ENCODE results near the gene RBM15. TPM values are rescaled to one million over a fixed set of nuclear protein-coding genes. Genes with fewer than 3 reads are reported as not detected.

RBM15 gene
- total and polyA plus RNA-seq, 2 experiments from 2014 or later = 20.8 to 84.0 TPM

DNA sequence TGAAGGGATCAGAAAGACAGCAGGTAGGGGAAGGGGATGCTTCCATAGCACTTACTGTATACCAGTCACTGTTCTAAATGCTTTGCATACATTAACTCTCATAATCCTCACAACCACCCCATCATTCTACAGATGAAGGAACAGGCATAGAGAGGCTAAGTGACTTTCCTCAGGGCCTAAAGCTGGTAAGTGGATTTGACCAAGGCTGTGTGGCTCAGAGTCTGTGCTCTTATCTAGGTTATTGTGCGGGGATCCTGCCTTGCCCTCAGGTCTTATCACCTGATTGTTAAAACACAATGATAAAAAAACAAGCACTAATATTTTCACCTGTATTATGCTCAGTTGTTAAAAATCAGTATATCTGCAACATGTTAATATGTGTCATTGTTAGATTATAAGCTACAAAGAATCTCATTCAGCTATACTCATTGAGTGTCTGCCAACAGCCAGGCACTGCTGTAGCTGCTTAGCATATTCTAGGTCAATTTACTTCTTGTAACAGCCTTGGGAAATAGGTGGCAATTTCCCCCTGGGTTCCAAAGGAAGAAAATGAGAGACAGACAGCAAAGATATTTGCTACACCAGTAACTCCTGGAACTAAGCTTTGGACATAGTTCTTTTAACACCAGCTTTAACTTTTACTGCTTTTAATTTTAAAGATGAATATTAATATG is 38.6 kb upstream of the RBM15 start:
- no peak overlapping the region for H2AFZ ChIP-seq
- H3K4me2 ChIP-seq = no peak overlapping the region

More for the DNA sequence above, 38.6 kb upstream of the RBM15 start:
- Histone ChIP-seq H3K36me3 (ENCODE audit: insufficient read depth) (no peaks in the 10 kb centered on the region), H3K4me1 (ENCODE audit: insufficient read depth) (no peaks in the 10 kb centered on the region), H4K20me1 (replicated peaks; ENCODE audit: insufficient read depth) (no peaks in the 10 kb centered on the region), H3K4me3 (no peak overlapping the region), H3K27me3 (ENCODE audit: insufficient read depth) (no peaks in the 10 kb centered on the region), H3F3A (replicated peaks; ENCODE audit: low read depth) (no peaks in the 10 kb centered on the region), H3K79me2 (replicated peaks; ENCODE audit: insufficient read depth) (no peaks in the 10 kb centered on the region), H3K27ac (ENCODE audit: low read depth) (no peak overlapping the region), H3K9me2 (ENCODE audit: insufficient read depth) (peaks cover 6% of the 10 kb centered on the region; the same call in 1 of the 2 replicates)
- TF ChIP-seq JUNB (IDR thresholded peaks at IDR 0.05; ENCODE audit: unreplicated experiment) (no peak), EZH2phosphoT487 (IDR thresholded peaks at IDR 0.05; ENCODE audit: unreplicated experiment) (no peak), CREB1 (CRISPR knock-in tag; IDR thresholded peaks at IDR 0.05; ENCODE audit: low read depth) (no peak), NANOG (IDR thresholded peaks at IDR 0.05; ENCODE audit: borderline replicate concordance) (no peak), EZH2 (IDR thresholded peaks at IDR 0.05; ENCODE audit: low read depth, unreplicated experiment) (no peak), POLR2AphosphoS5 (IDR thresholded peaks at IDR 0.05; ENCODE audit: low read depth) (no peak), ZNF331 (CRISPR knock-in tag; IDR thresholded peaks at IDR 0.05; ENCODE audit: low read depth) (no peak), ZNF114 (CRISPR knock-in tag; IDR thresholded peaks at IDR 0.05) (no peak), STAT1 (IDR thresholded peaks at IDR 0.05; ENCODE audit: unreplicated experiment) (no peak)
- TF ChIP-seq, protein P1, sequence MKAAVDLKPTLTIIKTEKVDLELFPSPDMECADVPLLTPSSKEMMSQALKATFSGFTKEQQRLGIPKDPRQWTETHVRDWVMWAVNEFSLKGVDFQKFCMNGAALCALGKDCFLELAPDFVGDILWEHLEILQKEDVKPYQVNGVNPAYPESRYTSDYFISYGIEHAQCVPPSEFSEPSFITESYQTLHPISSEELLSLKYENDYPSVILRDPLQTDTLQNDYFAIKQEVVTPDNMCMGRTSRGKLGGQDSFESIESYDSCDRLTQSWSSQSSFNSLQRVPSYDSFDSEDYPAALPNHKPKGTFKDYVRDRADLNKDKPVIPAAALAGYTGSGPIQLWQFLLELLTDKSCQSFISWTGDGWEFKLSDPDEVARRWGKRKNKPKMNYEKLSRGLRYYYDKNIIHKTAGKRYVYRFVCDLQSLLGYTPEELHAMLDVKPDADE (IDR thresholded peaks at IDR 0.05) = no peak
- TF ChIP-seq, protein P2, sequence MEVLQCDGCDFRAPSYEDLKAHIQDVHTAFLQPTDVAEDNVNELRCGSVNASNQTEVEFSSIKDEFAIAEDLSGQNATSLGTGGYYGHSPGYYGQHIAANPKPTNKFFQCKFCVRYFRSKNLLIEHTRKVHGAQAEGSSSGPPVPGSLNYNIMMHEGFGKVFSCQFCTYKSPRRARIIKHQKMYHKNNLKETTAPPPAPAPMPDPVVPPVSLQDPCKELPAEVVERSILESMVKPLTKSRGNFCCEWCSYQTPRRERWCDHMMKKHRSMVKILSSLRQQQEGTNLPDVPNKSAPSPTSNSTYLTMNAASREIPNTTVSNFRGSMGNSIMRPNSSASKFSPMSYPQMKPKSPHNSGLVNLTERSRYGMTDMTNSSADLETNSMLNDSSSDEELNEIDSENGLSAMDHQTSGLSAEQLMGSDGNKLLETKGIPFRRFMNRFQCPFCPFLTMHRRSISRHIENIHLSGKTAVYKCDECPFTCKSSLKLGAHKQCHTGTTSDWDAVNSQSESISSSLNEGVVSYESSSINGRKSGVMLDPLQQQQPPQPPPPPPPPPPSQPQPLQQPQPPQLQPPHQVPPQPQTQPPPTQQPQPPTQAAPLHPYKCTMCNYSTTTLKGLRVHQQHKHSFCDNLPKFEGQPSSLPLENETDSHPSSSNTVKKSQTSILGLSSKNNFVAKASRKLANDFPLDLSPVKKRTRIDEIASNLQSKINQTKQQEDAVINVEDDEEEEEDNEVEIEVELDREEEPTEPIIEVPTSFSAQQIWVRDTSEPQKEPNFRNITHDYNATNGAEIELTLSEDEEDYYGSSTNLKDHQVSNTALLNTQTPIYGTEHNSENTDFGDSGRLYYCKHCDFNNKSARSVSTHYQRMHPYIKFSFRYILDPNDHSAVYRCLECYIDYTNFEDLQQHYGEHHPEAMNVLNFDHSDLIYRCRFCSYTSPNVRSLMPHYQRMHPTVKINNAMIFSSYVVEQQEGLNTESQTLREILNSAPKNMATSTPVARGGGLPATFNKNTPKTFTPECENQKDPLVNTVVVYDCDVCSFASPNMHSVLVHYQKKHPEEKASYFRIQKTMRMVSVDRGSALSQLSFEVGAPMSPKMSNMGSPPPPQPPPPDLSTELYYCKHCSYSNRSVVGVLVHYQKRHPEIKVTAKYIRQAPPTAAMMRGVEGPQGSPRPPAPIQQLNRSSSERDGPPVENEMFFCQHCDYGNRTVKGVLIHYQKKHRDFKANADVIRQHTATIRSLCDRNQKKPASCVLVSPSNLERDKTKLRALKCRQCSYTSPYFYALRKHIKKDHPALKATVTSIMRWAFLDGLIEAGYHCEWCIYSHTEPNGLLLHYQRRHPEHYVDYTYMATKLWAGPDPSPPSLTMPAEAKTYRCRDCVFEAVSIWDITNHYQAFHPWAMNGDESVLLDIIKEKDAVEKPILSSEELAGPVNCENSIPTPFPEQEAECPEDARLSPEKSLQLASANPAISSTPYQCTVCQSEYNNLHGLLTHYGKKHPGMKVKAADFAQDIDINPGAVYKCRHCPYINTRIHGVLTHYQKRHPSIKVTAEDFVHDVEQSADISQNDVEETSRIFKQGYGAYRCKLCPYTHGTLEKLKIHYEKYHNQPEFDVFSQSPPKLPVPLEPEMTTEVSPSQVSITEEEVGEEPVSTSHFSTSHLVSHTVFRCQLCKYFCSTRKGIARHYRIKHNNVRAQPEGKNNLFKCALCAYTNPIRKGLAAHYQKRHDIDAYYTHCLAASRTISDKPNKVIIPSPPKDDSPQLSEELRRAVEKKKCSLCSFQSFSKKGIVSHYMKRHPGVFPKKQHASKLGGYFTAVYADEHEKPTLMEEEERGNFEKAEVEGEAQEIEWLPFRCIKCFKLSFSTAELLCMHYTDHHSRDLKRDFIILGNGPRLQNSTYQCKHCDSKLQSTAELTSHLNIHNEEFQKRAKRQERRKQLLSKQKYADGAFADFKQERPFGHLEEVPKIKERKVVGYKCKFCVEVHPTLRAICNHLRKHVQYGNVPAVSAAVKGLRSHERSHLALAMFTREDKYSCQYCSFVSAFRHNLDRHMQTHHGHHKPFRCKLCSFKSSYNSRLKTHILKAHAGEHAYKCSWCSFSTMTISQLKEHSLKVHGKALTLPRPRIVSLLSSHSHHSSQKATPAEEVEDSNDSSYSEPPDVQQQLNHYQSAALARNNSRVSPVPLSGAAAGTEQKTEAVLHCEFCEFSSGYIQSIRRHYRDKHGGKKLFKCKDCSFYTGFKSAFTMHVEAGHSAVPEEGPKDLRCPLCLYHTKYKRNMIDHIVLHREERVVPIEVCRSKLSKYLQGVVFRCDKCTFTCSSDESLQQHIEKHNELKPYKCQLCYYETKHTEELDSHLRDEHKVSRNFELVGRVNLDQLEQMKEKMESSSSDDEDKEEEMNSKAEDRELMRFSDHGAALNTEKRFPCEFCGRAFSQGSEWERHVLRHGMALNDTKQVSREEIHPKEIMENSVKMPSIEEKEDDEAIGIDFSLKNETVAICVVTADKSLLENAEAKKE (CRISPR knock-in tag; IDR thresholded peaks at IDR 0.05) = no peak
- TF ChIP-seq, protein P3, sequence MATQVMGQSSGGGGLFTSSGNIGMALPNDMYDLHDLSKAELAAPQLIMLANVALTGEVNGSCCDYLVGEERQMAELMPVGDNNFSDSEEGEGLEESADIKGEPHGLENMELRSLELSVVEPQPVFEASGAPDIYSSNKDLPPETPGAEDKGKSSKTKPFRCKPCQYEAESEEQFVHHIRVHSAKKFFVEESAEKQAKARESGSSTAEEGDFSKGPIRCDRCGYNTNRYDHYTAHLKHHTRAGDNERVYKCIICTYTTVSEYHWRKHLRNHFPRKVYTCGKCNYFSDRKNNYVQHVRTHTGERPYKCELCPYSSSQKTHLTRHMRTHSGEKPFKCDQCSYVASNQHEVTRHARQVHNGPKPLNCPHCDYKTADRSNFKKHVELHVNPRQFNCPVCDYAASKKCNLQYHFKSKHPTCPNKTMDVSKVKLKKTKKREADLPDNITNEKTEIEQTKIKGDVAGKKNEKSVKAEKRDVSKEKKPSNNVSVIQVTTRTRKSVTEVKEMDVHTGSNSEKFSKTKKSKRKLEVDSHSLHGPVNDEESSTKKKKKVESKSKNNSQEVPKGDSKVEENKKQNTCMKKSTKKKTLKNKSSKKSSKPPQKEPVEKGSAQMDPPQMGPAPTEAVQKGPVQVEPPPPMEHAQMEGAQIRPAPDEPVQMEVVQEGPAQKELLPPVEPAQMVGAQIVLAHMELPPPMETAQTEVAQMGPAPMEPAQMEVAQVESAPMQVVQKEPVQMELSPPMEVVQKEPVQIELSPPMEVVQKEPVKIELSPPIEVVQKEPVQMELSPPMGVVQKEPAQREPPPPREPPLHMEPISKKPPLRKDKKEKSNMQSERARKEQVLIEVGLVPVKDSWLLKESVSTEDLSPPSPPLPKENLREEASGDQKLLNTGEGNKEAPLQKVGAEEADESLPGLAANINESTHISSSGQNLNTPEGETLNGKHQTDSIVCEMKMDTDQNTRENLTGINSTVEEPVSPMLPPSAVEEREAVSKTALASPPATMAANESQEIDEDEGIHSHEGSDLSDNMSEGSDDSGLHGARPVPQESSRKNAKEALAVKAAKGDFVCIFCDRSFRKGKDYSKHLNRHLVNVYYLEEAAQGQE (IDR thresholded peaks at IDR 0.05; ENCODE audit: unreplicated experiment) = no peak
- TF ChIP-seq, protein P4, sequence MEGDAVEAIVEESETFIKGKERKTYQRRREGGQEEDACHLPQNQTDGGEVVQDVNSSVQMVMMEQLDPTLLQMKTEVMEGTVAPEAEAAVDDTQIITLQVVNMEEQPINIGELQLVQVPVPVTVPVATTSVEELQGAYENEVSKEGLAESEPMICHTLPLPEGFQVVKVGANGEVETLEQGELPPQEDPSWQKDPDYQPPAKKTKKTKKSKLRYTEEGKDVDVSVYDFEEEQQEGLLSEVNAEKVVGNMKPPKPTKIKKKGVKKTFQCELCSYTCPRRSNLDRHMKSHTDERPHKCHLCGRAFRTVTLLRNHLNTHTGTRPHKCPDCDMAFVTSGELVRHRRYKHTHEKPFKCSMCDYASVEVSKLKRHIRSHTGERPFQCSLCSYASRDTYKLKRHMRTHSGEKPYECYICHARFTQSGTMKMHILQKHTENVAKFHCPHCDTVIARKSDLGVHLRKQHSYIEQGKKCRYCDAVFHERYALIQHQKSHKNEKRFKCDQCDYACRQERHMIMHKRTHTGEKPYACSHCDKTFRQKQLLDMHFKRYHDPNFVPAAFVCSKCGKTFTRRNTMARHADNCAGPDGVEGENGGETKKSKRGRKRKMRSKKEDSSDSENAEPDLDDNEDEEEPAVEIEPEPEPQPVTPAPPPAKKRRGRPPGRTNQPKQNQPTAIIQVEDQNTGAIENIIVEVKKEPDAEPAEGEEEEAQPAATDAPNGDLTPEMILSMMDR (conservative IDR thresholded peaks at IDR 0.05; ENCODE audit: low read depth in 2 of 2) = no peak
- Mint-ChIP-seq H3K27ac (no peak overlapping the region), H3K4me1 (no peaks in the 10 kb centered on the region), H3K4me3 (no peak overlapping the region), H3K9me3 (no peaks in the 10 kb centered on the region), H3K36me3 (ENCODE audit: low read depth) (no peaks in the 10 kb centered on the region), H3K27me3 (ENCODE audit: insufficient read depth, low read depth, poor library complexity) (peaks cover 9% of the 10 kb centered on the region)
- DNase-seq (ENCODE audit: low spot score) (no peak), ATAC-seq (no peak)
